GM23248 (cell line): ENCODE data around the gene SGCA.

ENCODE experiments used
- EZH2 ChIP-seq: fragments of 200-600 bp; sonication (generic); IDR thresholded peaks from 2 replicates; pipeline ENCODE4 v1.6.1; 2018; ENCODE audit warnings: antibody characterized with exemption, mild to moderate bottlenecking; ENCODE audit not compliant: insufficient read depth, poor library complexity, severe bottlenecking
- EZH2phosphoT487 ChIP-seq: fragments of 200-600 bp; sonication (generic); IDR thresholded peaks from 2 replicates; pipeline ENCODE4 v1.6.1; 2018; ENCODE audit warnings: antibody characterized with exemption, moderate library complexity, mild to moderate bottlenecking, low read depth; ENCODE audit not compliant: insufficient read depth

DNA sequence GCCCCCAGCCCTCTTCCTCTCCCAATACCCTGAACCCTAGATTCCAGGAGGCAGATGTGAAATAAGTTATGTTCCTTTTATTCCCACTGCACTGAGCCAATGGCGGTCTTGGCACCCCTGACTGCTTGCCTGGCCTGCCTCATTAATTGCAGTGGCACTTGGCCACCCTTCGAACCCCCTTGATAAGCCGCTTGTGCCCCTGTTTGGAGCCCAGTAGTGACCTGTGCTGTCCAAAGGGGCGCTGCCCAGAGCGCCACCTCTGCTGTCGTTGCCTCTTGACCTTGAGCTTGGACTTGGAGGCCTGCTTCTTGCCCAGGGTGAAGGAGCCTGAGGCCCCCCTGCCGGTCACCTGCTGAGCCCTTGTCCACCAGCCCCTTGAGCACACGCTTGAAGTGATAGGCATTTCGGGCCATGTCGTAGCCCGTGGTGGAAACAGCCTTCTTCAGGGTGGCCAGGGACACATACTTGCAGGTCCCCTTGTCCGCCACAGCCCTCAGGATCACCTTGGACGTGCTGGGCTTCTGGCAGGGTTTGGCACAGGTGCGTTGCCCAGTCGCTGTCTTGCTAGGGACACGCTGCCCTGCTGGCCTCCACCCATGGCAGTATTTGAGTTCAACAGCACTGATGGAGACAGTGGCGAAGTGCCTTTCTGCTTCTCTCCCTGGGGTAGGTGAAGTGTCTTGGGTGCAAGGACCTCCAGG is 5.7 kb downstream of the SGCA start:
- TF ChIP-seq EZH2: no peak
- no peak for TF ChIP-seq EZH2phosphoT487
